HuH-7.5 (cell line): ENCODE measurements around the gene MED10.

Experiments used
- DNase-seq: peaks from one replicate; pipeline ENCODE4 v3.0.0; 2011; ENCODE audit warnings: low spot score

MED10 gene

GRCh38 chr5:6398570-6399230 is 20.4 kb upstream of the MED10 start:
- DNase-seq: no peak

DNA sequence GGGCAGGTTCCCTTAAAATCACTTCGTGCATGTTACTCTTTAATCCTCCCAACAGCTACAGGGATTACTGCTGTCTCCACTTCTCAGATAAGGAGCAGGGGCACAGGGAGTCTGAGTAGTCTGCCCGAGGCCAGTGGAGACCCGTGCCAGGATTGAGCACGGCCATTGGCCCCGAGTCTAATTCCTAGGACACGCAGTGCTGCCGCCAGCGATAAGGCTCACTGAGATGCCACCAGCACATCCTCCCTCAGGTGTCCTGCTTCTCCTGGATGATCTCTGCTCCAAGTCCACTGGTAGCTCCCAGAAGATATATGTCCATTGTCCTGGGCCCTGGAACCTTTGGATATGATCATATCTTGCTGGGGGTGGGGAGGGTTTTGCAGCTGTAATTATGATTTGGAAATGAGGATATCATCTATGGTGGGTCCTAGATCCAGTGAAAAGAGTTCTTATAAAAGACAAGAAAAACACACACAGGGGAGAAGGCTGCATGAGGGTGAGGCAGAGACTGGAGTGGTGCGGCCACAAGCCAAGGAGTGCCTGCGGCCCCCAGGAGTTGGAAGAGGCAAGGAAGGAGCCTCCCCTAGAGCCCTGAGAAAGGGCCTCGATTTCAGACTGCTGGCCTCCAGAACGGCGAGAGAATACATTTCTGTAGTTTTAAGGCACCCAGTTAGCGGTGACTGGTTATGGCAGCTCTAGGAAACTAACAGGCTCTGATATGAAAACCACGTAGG is 19.4 kb upstream of the MED10 start:
- DNase-seq: no peak

- no peak for DNase-seq
Observed at GRCh38 chr5:6396836-6397535, 18.6 kb upstream of the MED10 start.

GRCh38 chr5:6396043-6396442 is 17.7 kb upstream of the MED10 start:
- no peak for DNase-seq

DNA sequence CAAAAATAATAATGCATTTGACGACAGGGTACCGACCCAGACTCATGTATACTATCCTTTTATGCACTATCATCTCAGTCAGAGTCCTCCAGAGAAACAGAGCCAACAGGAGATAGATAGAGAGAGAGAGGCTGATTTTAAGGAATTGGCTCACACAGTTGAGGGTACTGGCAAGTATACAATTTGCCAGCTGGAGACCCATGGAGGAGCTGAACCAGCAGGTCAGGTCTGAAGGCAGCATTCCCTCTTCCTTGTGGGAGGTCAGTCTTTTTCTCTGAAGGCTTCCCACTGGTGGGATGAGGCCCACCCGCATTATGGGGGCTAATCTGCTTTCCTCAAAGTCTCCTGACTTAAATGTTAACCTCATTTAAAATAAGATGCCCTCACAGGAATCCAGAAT is 17.3 kb upstream of the MED10 start:
- DNase-seq: no peak

DNA sequence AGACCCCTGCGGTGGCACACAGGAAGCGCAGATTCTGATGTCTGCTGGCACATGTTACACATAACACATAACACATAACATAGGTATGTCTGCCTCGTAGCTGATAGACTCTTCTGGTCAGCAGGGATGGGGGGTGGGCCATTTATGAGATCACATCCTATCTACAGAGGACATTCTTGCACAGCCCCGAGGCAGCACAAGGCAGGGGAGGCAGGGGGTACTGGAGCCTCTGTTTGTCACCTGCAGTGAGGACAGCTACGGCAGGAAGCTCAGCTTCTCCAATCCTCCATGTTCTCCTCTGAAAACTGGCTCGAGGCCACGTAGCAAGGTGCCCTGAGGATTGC is 16.7 kb upstream of the MED10 start:
- no peak for DNase-seq

- DNase-seq: no peak
Observed at GRCh38 chr5:6394429-6395101, 16.2 kb upstream of the MED10 start.

GRCh38 chr5:6393596-6394194 is 15.3 kb upstream of the MED10 start:
- DNase-seq: no peak

DNA sequence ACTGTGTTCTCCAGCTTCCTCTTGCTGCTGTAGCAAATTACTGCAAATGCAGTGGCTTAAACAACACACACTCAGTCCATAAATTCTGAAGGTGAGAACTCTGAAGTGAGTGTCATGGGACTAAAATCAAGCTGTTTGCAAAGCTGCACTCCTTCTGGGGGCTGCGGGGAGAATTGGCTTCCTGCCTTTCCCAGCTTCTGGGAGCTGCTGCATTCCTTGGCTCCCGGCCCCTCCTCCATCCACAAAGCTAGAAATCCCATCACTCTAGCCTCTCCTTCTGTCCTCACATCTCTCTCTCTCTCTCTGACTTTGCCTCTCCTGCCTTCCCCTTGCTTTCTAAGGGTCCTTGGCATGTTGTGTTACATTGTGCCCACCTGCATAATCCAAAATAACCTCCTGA is 14.2 kb upstream of the MED10 start:
- DNase-seq: no peak

DNA sequence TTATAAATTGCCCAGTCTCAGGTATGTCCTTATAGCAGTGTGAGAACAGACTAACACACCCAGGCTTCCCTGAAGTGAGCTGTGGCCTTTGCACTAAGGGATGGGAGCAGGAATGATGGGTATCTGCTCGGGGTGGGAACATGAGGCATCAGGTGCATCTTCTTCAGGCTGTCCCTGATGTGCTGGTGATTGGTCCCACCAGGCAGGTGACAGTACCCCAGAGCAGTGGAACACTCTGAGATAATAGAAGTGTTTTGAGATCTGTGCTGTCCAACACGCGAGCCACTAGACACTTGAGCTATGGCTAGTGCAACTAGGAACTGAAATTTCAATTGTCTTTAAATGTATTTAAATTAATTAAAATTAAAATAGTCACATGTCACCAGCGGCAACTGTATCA is 12.8 kb upstream of the MED10 start:
- no peak for DNase-seq

GRCh38 chr5:6389946-6390530 is 11.7 kb upstream of the MED10 start:
- no peak for DNase-seq

- DNase-seq: no peak
Observed at GRCh38 chr5:6389397-6389796, 11.1 kb upstream of the MED10 start.

DNA sequence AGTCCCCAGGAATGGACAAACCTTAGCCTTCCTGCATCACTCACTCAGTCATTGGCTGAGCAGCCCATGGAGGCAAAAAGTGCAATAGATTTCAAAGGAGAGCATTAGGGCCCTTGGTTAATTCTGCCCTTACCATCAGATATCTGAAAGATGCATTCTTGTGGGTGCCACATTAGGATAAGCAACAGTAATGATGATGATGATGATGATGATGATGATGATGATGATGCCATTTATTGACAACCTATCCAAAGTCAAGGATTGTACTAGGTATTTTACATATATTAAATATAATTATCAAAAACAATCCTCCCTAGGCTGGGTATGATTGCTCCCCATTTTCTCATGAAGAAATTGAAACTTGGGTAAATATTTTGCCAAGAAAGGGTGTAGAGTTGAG is 9.6 kb upstream of the MED10 start:
- no peak for DNase-seq

- no peak for DNase-seq
Observed at GRCh38 chr5:6386271-6386670, 7.9 kb upstream of the MED10 start.

- no peak for DNase-seq
Observed at GRCh38 chr5:6384856-6385255, 6.5 kb upstream of the MED10 start.

DNA sequence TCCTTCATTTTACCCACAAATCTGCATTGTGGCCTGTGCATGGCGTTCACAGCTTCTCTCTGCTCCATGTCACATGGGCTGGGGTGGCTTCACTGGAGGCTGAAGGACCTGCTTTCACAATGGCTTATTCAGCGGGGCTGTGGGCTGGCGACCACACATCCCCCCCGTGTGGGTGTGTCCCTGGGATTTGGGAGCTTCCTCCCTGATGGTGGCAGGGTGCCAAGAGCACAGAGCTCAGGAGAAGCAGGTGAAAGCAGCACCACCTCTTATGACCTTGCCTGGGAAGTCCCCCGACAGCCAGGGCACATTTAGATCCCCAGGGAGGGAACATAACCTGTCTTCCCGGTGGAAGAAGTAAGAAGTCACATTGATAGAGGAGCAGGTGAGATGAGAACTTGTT is 5.0 kb upstream of the MED10 start:
- DNase-seq: no peak

DNA sequence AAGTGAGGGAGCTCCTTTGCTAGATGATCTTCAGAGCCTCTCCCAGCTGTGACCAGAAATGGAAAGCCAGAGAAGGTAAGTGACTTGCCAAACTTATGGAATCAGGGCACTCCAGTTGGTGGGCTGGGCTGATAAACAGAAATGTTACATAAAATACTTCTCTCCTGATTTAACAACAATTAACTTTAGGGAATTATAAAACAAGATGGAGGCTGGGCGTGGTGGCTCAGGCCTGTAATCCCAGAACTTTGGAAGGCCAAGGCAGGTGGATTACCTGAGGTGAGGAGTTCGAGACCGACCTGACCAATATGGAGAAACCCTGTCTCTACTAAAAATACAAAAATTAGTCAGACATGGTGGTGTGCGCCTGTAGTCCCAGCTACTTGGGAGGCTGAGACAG is 899 bp upstream of the MED10 start:
- no peak for DNase-seq

DNA sequence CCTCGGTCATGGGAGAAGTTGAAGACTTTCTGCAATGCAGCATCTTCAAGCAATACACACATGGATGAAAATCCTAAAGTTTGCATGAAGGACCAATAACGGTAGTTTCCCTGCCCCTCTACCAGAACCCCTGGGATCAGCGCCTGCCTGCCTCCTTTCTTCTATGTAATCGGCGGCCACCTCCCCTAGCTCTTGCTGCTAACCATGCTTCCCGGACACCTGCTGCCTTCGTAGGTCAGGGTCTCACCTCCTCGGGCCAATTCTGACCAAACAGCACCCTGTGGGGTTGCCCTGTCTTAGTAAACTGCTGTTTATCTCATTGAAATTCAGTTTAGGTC is 388 bp upstream of the MED10 start:
- DNase-seq: no peak

GRCh38 chr5:6377582-6377904 is 804 bp downstream of the MED10 start:
- DNase-seq: no peak

GRCh38 chr5:6376974-6377520 is 1.3 kb downstream of the MED10 start:
- DNase-seq: no peak

GRCh38 chr5:6373081-6373846 is 5.1 kb downstream of the MED10 start:
- no peak for DNase-seq
